Smooth muscle cell (in vitro differentiated cells): ENCODE results near the gene SIRT3. TPM values are rescaled to one million over a fixed set of nuclear protein-coding genes. Genes with fewer than 3 reads are reported as not detected.

ENCODE experiments used
- DNase-seq: peaks from one replicate; lab custom pipeline; 2025; ENCODE audit not compliant: unreplicated experiment; lab: John Stamatoyannopoulos, UW
- H2AFZ ChIP-seq: fragments of 200-600 bp; sonication (generic); 2 replicates; pipeline ENCODE4 v1.6.0; 2016; ENCODE audit warnings: antibody characterized with exemption, low read depth, mild to moderate bottlenecking
- H3F3A ChIP-seq: fragments of 200-600 bp; sonication (generic); 2 replicates; pipeline ENCODE4 v1.6.0; 2017; ENCODE audit warnings: antibody characterized with exemption, low read depth
- H3K27ac ChIP-seq: fragments of 200-600 bp; sonication (generic); 2 replicates; pipeline ENCODE4 v1.5.1; 2016; ENCODE audit warnings: low read depth, mild to moderate bottlenecking
- H3K27me3 ChIP-seq: fragments of 200-600 bp; sonication (generic); 2 replicates; pipeline ENCODE4 v1.6.1; 2016; ENCODE audit warnings: low read depth, mild to moderate bottlenecking
- H3K36me3 ChIP-seq: fragments of 200-600 bp; sonication (generic); 2 replicates; pipeline ENCODE4 v1.5.1; 2016; ENCODE audit warnings: low read depth
- H3K4me1 ChIP-seq: fragments of 200-600 bp; sonication (generic); 2 replicates; pipeline ENCODE4 v1.5.1; 2016; ENCODE audit warnings: low read depth
- H3K4me2 ChIP-seq: fragments of 200-600 bp; sonication (generic); 2 replicates; pipeline ENCODE4 v1.6.0; 2016; ENCODE audit warnings: mild to moderate bottlenecking
- H3K4me3 ChIP-seq: fragments of 200-600 bp; sonication (generic); 2 replicates; pipeline ENCODE4 v1.5.1; 2016; ENCODE audit warnings: mild to moderate bottlenecking
- H3K79me2 ChIP-seq: fragments of 200-600 bp; sonication (generic); 2 replicates; pipeline ENCODE4 v1.6.0; 2016; ENCODE audit warnings: low read depth, mild to moderate bottlenecking
- H3K9ac ChIP-seq: fragments of 200-600 bp; sonication (generic); 2 replicates; pipeline ENCODE4 v1.6.0; 2016; ENCODE audit warnings: low read depth
- H3K9me3 ChIP-seq: fragments of 200-600 bp; sonication (generic); replicated peaks from 2 replicates; pipeline ENCODE4 v1.5.1; 2016; ENCODE audit warnings: low read depth
- H4K20me1 ChIP-seq: fragments of 200-600 bp; sonication (generic); 2 replicates; pipeline ENCODE4 v1.6.0; 2016; ENCODE audit warnings: low read depth
- WGBS: methylation state at CpG from one replicate; pipeline ENCODE4 v1.1.7; 2016; ENCODE audit warnings: low lambda C conversion rate; 5-methylcytosine and 5-hydroxymethylcytosine counted together
- polyA plus RNA-seq: library from polyadenylated mRNA; unstranded; fragments of >200 nt; fragmentation: Nextera tagmentation; extraction: Ambion mirVana; gene quantifications from 2 replicates; pipeline ENCODE4 v1.2.1, GENCODE V29; 2016
- total RNA-seq: library from RNA; depleted of rRNA; stranded (reverse); fragments of >200 nt; gene quantifications from 2 replicates; pipeline ENCODE4 v1.2.3, GENCODE V29; 2014
- TF ChIP-seq, protein P1 (sequence below): fragments of 200-600 bp; sonication (generic); IDR thresholded peaks from 2 replicates; pipeline ENCODE4 v1.5.1; 2017; ENCODE audit warnings: borderline replicate concordance, mild to moderate bottlenecking, antibody characterized with exemption; ENCODE audit not compliant: insufficient read depth, poor library complexity, severe bottlenecking

Gene SIRT3
- total and polyA plus RNA-seq, 2 experiments from 2014 or later = 13.0 to 19.8 TPM

DNA sequence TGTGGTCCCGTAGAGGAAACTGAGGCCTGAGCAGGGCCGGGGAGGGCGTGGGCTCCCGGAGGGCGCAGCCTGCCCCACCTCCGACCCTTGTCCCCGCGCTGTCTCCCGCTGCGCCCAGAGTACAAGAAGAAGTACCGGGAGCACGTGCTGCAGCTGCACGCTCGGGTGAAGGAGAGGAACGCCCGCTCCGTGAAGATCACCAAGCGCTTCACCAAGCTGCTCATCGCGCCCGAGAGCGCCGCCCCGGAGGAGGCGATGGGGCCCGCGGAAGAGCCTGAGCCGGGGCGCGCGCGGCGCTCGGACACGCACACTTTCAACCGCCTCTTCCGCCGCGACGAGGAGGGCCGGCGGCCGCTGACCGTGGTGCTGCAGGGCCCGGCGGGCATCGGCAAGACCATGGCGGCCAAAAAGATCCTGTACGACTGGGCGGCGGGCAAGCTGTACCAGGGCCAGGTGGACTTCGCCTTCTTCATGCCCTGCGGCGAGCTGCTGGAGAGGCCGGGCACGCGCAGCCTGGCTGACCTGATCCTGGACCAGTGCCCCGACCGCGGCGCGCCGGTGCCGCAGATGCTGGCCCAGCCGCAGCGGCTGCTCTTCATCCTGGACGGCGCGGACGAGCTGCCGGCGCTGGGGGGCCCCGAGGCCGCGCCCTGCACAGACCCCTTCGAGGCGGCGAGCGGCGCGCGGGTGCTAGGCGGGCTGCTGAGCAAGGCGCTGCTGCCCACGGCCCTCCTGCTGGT, 44.0 kb upstream of the SIRT3 start:
- no peaks in the 10 kb centered on the region for H3F3A ChIP-seq
- no peaks in the 10 kb centered on the region for H4K20me1 ChIP-seq
- TF ChIP-seq, protein P1, sequence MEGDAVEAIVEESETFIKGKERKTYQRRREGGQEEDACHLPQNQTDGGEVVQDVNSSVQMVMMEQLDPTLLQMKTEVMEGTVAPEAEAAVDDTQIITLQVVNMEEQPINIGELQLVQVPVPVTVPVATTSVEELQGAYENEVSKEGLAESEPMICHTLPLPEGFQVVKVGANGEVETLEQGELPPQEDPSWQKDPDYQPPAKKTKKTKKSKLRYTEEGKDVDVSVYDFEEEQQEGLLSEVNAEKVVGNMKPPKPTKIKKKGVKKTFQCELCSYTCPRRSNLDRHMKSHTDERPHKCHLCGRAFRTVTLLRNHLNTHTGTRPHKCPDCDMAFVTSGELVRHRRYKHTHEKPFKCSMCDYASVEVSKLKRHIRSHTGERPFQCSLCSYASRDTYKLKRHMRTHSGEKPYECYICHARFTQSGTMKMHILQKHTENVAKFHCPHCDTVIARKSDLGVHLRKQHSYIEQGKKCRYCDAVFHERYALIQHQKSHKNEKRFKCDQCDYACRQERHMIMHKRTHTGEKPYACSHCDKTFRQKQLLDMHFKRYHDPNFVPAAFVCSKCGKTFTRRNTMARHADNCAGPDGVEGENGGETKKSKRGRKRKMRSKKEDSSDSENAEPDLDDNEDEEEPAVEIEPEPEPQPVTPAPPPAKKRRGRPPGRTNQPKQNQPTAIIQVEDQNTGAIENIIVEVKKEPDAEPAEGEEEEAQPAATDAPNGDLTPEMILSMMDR = no peak
- H3K4me3 ChIP-seq = no peak overlapping the region
- no peak for DNase-seq
- 80% methylated on average over 61 of the region's 85 CpGs for WGBS
- no peaks in the 10 kb centered on the region for H3K79me2 ChIP-seq
- H3K4me1 ChIP-seq = no peaks in the 10 kb centered on the region
- H2AFZ ChIP-seq = no peak overlapping the region
- H3K9ac ChIP-seq = no peak overlapping the region
- no peaks in the 10 kb centered on the region for H3K9me3 ChIP-seq
- H3K27me3 ChIP-seq = peaks cover 7% of the 10 kb centered on the region
- no peak overlapping the region for H3K27ac ChIP-seq
- H3K4me2 ChIP-seq = no peak overlapping the region
- H3K36me3 ChIP-seq = no peaks in the 10 kb centered on the region

DNA sequence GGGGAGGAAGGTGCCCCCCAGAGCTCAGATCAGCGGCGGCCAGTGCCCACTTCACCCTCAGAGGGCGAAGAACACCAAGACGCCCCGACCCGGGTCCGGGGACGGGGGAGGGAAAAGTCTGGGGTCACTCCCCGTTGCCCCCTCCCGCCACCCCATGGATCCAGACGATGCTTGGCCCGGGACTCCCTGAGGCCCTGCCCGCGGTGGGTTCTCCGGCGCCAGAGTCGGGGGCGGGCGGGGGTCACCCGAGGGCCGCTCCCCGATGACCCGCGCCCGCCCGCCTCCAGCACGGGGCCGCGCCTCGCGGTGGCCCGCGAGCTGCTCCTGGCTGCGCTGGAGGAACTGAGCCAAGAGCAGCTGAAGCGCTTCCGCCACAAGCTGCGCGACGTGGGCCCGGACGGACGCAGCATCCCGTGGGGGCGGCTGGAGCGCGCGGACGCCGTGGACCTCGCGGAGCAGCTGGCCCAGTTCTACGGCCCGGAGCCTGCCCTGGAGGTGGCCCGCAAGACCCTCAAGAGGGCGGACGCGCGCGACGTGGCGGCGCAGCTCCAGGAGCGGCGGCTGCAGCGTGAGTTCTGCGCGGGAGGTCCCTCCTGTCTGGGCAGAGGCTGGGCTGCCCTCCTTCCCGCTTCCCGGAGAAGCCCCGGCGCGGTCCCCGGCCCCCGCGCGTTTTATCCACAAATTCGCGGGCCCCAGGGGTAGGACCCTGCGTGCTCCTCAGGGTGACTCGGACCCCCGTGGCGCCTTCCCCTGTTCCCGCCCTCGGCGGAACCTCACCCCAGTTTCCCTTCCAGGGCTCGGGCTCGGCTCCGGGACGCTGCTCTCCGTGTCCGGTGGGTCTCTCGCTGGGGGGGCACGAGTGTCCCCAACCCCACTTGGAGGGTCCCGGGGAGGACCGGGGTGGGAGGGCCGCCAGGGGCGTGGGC, 43.2 kb upstream of the SIRT3 start:
- H3K4me3 ChIP-seq = no peak overlapping the region
- no peaks in the 10 kb centered on the region for H3F3A ChIP-seq
- peaks cover 7% of the 10 kb centered on the region for H3K27me3 ChIP-seq
- H3K79me2 ChIP-seq = no peaks in the 10 kb centered on the region
- no peak overlapping the region for H3K4me2 ChIP-seq
- H2AFZ ChIP-seq = no peak overlapping the region
- no peaks in the 10 kb centered on the region for H3K4me1 ChIP-seq
- H3K9me3 ChIP-seq = no peaks in the 10 kb centered on the region
- DNase-seq = no peak
- H3K9ac ChIP-seq = no peak overlapping the region
- WGBS = 86% methylated on average over 89 of the region's 97 CpGs
- H3K36me3 ChIP-seq = no peaks in the 10 kb centered on the region
- H4K20me1 ChIP-seq = no peaks in the 10 kb centered on the region
- TF ChIP-seq, protein P1 = no peak
- no peak overlapping the region for H3K27ac ChIP-seq

DNA sequence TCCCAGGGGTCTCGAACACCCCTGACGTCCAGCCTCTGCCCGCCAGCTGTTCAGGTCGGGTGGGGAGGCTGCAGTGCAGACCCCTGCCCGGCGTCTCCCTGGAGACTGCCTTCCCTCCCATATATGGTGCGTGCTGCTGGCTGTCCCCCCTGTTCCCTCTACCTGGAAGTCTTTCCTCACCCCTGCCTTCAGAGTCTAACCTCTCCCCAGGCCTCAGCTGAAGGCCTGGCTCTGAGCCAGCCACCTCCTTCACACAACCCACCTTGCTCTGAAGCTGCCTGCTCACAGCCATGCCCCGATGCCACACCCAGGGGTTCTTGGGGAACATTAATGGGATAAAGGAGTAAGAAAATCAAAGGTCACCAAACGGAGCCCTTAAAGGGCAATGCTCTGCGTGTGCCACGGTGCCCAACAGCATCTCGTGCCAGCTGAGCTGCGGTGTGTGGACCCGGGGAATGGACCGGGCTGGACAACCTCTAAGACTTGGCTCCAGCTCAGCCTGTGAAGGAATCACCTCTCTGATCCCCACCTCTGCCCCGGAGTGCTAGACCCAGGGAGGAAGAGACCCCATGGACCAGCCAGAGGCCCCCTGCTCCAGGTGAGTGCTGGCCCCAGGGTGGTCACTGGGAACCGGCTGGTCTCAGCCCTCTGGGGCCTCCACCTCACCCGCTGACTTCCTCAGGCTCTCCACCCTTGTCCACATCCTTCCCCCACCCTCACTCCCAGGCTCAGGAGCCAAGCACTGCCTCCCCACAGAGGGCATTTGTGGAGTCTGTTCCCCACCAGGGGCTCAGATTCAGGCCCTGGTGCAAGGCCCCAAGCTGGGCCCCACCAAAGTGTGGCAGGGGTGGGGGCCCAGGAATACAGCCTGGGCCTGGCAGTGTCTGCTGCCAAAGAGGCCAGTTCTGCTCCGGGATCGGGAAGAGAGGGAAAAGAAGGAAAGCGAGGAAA, 42.1 kb upstream of the SIRT3 start, which contains the start of gene NLRP6:
Gene NLRP6, plus strand, starts transcription at position 407 of the 951 bp plus-strand sequence. Its CDS starts 163 bp downstream, at position 570.
- Histone ChIP-seq H4K20me1 (no peaks in the 10 kb centered on the region), H3K27me3 (peaks cover 7% of the 10 kb centered on the region), H3K27ac (no peak within 1 kb of the TSS), H3K79me2 (no peaks in the 10 kb centered on the region), H3K36me3 (no peaks in the 10 kb centered on the region), H3K4me1 (no peaks in the 10 kb centered on the region), H3K4me3 (no peak within 1 kb of the TSS), H3K9me3 (no peaks in the 10 kb centered on the region), H3K9ac (no peak within 1 kb of the TSS), H3F3A (no peaks in the 10 kb centered on the region), H3K4me2 (no peak within 1 kb of the TSS), H2AFZ (no peak within 1 kb of the TSS)
- DNase-seq = no peak
- 92% methylated on average over 21 of the region's 21 CpGs for WGBS
- TF ChIP-seq, protein P1 = no peak
